ENCODE results near the gene GNPTAB. TPM values are rescaled to one million over a fixed set of nuclear protein-coding genes. Genes with fewer than 3 reads are reported as not detected.

Gene GNPTAB
- total RNA-seq, 3 donors from 2014 or later (not counting 1 experiment from before 2014, with no cell fraction given) = 260 to 285 (median 262) TPM

- no peak overlapping the region for H3K27ac Mint-ChIP-seq
- H3K4me3 ChIP-seq (ENCODE audit: low read length) = no peak overlapping the region
These were observed 135.1 kb downstream of the GNPTAB start for GRCh38 chr12:101695706-101696105.

More at GRCh38 chr12:101695706-101696105, 135.1 kb downstream of the GNPTAB start:
- no peaks in the 10 kb centered on the region for H3K9me3 Mint-ChIP-seq
- H3K4me1 ChIP-seq (ENCODE audit: control insufficient read depth, insufficient read depth, low read length) = peaks cover 18% of the 10 kb centered on the region
- H3K4me3 Mint-ChIP-seq = no peak overlapping the region
- peaks cover 3 to 10% of the 10 kb centered on the region in 2 donors for H3K27me3 Mint-ChIP-seq (ENCODE audit: low read depth in 2 of 2)
- H3K4me1 Mint-ChIP-seq = peaks cover 16 to 18% of the 10 kb centered on the region in 2 donors
- intact Hi-C loops (cut with micrococcal nuclease) = no loop called here
- H3K36me3 ChIP-seq (ENCODE audit: control insufficient read depth, insufficient read depth, low read length) = no peaks in the 10 kb centered on the region
- no peaks in the 10 kb centered on the region for H3K36me3 Mint-ChIP-seq
- no peaks in the 10 kb centered on the region for H3K27me3 ChIP-seq (ENCODE audit: control insufficient read depth, insufficient read depth, low read length)
- no peaks in the 10 kb centered on the region for H3K9me3 ChIP-seq (ENCODE audit: control insufficient read depth, insufficient read depth, low read length)
- no peak overlapping the region for H3K27ac ChIP-seq (ENCODE audit: low read length)
- DNase-seq (no peak), ATAC-seq (no peak)
- WGBS (ENCODE audit: insufficient coverage) = 100% methylated on average over 1 of the region's 1 CpG
- TF ChIP-seq, protein P1, sequence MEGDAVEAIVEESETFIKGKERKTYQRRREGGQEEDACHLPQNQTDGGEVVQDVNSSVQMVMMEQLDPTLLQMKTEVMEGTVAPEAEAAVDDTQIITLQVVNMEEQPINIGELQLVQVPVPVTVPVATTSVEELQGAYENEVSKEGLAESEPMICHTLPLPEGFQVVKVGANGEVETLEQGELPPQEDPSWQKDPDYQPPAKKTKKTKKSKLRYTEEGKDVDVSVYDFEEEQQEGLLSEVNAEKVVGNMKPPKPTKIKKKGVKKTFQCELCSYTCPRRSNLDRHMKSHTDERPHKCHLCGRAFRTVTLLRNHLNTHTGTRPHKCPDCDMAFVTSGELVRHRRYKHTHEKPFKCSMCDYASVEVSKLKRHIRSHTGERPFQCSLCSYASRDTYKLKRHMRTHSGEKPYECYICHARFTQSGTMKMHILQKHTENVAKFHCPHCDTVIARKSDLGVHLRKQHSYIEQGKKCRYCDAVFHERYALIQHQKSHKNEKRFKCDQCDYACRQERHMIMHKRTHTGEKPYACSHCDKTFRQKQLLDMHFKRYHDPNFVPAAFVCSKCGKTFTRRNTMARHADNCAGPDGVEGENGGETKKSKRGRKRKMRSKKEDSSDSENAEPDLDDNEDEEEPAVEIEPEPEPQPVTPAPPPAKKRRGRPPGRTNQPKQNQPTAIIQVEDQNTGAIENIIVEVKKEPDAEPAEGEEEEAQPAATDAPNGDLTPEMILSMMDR (IDR thresholded peaks at IDR 0.05) = no peak

Other genes starting within 250 kb of the GNPTAB start
- gene MYBPC1, start 236.0 kb downstream of the GNPTAB start, total RNA-seq = not detected
- 10 to 100 TPM in 1 of 3 donors, 1 to 10 TPM in 2; 3.9 to 23.6 (median 7.3) TPM for gene CHPT1, start 133.3 kb downstream of the GNPTAB start, total RNA-seq
- 1 to 10 TPM; 1.4 to 3.2 (median 2.4) TPM for gene SYCP3, start 91.5 kb downstream of the GNPTAB start, total RNA-seq
- 10 to 100 TPM in 1 of 3 donors, 1 to 10 TPM in 2; 9.8 to 10.5 (median 10.0) TPM for gene DRAM1, start 46.6 kb upstream of the GNPTAB start, total RNA-seq
- gene WASHC3, start 231.0 kb upstream of the GNPTAB start, total RNA-seq = 10 to 100 TPM; 34.6 to 43.2 (median 41.4) TPM